ENCODE data around the gene KRT17.

The KRT17 gene

DNA sequence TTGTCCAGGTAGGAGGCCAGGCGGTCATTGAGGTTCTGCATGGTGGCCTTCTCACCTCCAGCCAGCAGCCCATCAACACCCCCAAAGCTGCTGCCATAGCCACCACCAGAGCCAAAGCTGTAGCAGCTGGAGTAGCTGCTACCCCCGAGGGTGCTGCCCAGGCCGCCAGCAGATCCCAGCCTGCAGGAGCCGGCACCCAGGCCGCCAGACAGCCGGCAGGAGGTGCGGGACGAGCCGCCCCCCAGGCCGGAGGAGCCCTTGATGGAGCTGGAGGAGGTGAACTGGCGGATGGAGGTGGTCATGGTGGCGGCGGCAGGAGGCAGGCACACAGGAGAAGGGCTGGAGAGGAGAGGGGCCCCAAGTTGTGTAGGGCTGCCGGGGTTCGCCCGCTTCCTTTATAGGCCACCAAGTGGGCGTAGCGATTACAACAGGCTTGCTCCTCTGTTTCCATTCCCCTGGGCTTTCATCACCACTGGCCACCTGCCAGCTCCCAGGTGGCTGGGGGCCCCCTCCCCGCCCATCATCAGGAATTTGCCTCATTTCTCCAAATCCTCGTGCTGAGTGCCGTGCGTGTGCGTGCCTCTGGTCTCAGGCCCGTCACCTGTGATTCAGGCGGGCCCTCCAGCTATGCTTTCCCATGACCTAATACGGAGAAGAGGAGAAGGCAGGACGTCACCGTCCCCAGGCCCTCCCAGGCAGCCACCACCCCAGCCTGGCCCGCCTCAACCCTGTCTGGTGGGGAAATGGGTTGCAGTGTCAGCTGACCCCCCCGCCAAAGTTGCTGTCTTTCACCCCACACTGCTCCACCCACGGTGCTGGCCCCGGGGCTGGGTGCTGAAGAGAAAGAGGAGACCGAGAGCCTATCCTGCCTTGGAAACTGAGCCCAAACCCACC is at the start of gene KRT17:
KRT17 (minus strand) TSS at position 368 of the 894 bp plus-strand sequence; CDS start at position 302, 66 bp downstream.
- no peak for DNase-seq

- no peak for DNase-seq
Observed at GRCh38 chr17:41672153-41672552, 47.8 kb upstream of the KRT17 start.

- DNase-seq: no peak
Observed at GRCh38 chr17:41667280-41668041, 43.1 kb upstream of the KRT17 start.

GRCh38 chr17:41666708-41667279 is 42.4 kb upstream of the KRT17 start:
- DNase-seq: peak; percentile 92

DNA sequence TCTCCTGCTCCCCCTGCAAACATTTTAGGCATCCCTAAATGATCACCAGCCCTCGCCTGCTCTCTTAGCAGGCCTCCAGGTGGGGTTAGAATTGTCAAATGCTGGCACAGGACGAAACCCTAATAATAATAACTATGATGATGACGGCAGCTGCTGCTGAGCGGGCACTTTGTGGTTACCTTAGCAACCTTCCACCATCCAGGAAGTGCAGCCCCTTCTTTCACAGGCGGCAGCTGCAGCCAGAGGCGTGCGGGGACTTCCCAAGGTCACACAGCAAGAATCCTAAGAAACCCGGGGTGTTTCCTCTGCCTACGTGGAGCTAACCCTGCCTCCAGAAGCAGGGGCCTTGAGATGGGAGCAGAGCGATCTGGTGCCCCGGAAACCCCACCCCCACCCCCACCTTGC is 41.9 kb upstream of the KRT17 start:
- DNase-seq: no peak

- peak; percentile 95 for DNase-seq
Observed at GRCh38 chr17:41665566-41666236, 41.3 kb upstream of the KRT17 start.

- DNase-seq: no peak
Observed at GRCh38 chr17:41664587-41665565, 40.5 kb upstream of the KRT17 start.

DNA sequence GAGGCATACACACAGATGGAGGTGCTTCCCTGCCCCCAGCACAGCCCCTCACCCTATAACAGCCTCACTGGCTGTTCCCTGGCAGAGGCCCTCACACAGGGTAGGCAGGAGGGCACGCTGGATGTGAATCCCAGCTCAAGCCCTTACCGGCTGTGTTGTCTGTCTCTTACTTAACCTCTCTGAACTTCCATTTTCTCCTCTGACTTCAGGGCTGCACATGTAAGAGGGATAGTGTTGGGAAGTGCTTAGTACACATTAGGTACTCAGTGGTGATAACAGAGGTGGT is 39.7 kb upstream of the KRT17 start:
- no peak for DNase-seq

DNA sequence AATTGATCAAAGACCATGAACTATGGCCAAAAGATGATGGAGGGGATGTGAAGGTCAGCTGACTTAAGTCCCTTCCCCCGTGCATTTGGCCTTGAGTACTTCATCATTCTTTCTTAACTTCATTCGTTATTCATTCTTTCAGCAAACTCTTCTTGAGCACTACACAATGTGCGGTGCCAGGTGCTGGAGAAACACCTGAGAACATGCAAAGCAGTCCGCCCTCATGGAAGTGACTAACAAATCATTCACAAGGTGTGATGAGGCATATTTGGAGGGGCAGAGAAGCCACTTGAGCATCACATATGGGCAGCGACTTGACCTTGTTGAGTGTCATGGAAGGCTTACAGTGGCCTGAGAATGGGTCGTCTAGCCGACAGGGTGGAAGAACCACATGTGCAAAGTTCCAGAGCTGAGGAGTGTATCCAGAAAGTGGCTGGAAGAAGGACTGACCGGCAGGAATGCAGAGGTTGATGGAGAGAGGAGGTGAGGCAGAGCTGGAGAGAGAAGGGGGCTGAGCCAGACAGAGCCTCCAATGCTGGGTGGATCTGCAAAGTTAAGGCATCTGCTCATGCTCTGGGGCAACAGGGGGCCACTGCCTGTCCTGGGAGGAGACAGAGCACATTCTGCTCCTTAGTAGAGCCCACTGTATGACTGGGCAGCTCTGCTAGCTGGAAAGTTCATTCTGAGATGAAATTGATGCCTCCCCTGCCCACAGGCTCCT is 39.2 kb upstream of the KRT17 start:
- no peak for DNase-seq

DNA sequence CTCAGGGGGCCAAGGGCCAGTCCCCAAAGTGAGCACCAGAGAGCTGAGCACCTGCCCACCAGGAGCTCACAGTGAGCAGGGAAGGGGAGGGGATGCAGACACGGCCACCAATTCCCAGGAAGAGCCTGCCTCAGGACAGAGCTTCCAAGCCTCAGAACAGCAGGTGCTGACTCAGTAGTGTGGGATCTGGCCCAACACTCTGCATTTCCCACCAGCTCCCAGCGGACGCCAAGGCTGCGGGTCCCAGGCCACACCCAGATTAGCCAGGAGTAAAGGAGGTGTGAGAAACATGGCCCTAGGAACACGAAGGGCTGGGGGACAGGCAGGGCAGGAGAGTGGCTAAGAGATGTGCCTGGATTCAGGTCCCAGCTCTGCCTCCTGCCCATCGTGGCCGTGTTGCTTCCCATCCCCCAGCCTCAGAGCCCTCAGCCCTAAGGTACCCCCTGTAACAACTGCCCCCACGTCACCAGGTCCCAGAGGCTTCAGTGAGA is 35.9 kb upstream of the KRT17 start:
- no peak for DNase-seq

DNA sequence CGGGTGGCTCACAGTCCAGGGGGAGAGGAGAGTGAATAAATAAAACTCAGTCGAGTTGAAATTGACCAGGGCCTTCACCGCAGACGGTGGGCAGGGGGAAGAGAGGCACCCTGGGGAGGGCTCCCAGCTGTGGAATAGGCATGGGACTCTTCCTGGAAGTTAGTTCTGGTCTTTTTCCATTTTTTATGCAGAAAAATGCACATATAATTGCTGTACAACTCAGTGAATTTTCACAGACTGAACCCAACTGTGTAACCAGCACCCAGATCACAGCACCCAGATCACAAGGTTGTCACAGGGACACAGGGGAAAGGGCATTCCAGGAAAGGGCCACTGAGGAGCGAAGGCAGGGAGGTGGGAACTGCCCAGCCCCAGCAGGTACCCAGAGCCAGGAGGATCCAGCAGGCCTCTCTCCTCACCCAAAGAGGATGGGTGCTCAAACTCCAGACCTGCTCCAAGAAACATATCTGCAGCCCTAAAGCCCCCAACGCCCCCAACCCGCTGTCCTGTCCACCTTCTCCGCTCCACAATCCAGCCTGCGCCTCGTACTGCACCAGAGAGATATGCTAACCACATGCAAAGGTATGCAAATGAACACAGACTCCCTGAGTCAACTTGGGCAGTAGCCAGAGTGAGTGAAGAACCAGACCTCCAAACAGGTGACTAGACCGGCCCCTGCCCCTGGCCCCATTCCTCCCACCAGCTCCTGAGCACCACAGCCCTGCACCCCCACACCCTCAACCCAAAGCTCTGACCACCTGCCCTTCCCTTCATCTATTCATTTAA is 35.2 kb upstream of the KRT17 start:
- no peak for DNase-seq

GRCh38 chr17:41658846-41659245 is 34.5 kb upstream of the KRT17 start:
- no peak for DNase-seq

GRCh38 chr17:41657936-41658335 is 33.6 kb upstream of the KRT17 start:
- no peak for DNase-seq

DNA sequence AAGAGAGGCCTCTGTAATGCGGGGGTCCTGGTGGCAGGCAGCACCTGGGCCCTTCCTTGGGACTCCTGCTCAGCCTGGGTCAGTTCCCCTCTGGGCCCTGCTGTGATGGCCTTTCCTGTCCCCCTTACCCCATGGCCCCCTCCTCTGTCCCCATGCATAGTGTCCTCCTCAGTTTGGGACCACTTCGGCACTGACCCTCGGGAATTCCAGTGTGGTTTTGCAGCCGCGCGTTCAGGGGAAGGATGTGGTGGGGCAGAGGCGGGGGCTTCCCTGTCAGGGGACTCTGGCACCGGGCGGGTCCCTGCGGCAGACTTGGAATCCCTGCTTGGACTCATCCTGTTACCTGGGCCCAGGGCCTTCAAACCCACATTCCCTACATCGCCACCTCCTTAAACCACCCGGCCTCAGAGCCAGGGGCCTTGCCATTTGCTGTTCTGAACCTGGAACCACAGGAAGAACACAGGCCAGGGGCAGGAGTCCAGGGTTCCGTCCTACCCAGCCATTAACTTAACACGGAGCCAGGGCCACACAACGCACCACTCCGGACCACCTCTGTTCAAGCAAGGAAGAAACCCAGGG is 32.9 kb upstream of the KRT17 start:
- DNase-seq: no peak

- no peak for DNase-seq
Observed at GRCh38 chr17:41656249-41657023, 32.1 kb upstream of the KRT17 start.

DNA sequence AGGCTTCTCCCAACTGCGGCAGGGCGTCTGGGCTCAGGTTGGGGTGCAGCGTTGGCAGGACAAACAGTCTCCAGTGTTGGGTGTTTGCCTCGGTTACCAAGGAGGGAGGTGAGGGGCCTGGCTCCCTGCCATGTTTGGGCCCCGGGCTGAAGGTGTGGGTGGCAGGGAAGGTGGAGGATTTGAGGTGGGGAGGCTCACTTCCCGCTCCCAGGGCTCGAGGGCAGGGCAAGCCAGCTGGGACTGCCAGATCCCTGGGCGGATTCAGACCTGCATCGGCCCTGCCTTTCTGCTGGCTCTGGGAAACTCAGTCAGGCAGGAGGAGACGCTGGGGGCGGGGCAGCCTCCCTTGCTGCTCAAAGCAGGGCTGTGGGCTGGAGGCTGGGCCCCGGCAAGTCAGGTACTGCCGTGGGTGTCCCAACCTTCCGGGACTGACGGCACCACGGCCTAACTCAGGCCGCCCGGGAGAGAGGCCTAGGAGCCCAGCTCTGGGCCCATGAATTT is 31.3 kb upstream of the KRT17 start:
- DNase-seq: peak; percentile 57

- no peak for DNase-seq
Observed at GRCh38 chr17:41654678-41655607, 30.6 kb upstream of the KRT17 start.
